Measurements from ENCODE around the gene CTCFL.

CTCFL gene

DNA sequence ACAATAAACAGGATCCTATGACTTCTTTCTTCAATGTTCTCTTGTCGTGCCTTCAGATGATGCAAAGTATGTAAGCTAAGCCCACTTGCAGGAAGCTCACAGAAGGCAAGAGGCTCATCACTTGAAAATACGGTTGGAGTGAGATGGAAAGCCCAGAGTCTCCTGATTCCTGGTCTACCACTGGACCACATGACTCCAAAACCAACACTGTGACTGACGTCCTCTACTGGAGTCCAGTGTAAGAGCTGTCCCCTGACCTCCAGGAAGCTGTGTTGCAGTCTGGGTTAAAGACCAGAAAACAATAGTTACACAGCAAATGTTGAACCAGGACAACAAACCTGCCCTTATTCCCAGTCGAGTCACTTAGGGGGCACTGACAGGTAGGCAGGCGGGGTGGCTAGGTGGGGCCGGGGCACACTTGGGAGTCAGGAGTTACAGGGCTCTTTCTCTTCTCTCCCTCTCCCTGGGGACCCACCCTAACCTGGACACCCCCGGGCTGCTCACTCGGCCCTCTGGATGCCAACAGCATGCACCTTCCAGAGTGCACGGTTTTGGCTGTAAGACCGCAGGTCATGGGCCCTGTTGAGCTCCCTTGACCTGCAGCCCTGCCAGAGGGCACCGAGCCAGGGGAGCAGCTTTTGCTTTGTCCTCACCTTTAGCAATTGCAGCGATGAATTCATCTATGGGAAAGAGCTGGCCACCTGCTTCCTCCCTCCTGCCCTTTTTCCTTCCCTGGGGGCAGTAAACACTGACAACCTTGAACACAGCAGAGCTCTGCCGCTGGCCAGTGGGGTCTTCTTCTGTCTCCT lies 43.4 kb upstream of the CTCFL start:
- TF ChIP-seq, protein P1, sequence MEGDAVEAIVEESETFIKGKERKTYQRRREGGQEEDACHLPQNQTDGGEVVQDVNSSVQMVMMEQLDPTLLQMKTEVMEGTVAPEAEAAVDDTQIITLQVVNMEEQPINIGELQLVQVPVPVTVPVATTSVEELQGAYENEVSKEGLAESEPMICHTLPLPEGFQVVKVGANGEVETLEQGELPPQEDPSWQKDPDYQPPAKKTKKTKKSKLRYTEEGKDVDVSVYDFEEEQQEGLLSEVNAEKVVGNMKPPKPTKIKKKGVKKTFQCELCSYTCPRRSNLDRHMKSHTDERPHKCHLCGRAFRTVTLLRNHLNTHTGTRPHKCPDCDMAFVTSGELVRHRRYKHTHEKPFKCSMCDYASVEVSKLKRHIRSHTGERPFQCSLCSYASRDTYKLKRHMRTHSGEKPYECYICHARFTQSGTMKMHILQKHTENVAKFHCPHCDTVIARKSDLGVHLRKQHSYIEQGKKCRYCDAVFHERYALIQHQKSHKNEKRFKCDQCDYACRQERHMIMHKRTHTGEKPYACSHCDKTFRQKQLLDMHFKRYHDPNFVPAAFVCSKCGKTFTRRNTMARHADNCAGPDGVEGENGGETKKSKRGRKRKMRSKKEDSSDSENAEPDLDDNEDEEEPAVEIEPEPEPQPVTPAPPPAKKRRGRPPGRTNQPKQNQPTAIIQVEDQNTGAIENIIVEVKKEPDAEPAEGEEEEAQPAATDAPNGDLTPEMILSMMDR (IDR thresholded peaks at IDR 0.05) = no peak

DNA sequence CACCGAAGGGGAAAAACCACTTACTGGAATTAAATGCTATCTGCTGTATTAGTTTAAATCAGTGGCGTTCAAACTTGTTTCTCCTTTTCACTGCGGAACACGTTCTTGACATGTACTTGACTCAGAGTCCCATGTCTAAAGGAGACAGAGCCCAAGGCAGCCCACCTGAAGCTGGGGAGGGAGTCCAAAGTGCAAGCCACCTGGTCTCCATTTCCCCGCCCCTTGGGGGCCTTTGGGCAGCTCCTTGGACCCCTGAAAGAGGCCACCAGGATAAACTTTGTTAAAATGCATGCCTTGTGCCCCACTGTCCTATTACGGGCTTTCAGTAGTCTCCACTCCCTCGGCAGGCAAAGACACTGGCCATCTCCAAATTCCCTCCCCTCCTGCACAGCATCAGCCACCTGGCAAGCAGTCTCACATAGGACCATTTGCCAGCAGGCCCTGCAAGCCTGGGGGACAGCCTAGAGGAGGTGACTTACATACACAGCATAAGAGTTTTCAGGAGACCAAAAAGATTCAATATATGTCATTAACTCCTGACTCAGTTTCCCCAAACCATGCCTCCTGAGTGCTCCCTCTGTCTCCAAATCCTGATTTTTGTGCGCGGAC lies 42.6 kb upstream of the CTCFL start:
- TF ChIP-seq, protein P1 (IDR thresholded peaks at IDR 0.05) = no peak

DNA sequence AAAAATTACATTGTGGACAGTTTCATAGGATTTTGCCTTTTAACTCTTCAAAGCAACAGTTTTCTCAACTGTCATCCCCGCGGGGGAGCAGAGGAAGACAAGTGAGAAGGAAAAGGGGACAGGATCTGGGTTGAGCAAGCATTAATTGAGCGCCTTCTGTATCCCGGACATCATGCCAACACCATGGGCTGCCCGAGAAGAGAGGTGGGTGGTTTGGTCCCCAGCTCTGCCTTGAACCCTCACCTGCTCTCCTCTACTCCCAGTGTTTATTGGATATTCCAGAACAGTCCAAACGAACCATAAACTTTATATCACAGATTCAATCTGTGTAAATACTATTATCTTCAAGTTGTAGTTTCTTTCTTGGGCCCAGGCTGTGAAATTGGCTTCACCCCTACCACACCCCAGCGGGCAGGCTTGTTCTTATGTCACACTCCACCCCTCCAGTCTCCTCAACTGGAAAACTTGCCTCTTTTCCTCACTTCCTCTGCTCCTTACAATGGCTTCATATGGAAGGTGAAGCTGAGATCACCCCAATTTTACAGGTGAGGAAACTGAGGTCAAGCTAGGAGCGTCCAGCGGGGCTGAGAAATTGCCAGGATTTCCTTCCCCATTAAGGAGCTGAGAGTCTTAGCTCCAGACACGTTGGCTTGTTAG lies 42.0 kb upstream of the CTCFL start:
- TF ChIP-seq, protein P1 (IDR thresholded peaks at IDR 0.05) = no peak

DNA sequence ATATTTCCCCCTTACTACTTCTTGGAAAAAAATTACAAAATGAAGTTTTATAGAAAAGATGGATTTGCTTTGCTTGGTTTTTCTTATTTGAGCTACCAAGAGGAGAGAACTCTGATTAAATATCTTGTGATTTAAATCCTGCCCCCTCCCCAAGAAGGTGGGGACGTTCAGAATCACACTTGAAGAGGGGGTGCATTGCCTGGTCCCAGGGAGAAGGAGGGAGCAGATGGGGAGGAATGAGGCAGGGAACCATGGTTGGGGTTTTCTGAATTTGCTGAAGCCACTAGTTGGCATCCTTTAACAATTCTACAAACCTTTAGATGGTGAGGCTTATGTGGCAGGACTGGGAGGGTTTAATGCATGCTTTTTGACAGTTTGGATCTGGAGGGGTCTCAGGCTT lies 41.5 kb upstream of the CTCFL start:
- TF ChIP-seq, protein P1 (IDR thresholded peaks at IDR 0.05) = no peak

DNA sequence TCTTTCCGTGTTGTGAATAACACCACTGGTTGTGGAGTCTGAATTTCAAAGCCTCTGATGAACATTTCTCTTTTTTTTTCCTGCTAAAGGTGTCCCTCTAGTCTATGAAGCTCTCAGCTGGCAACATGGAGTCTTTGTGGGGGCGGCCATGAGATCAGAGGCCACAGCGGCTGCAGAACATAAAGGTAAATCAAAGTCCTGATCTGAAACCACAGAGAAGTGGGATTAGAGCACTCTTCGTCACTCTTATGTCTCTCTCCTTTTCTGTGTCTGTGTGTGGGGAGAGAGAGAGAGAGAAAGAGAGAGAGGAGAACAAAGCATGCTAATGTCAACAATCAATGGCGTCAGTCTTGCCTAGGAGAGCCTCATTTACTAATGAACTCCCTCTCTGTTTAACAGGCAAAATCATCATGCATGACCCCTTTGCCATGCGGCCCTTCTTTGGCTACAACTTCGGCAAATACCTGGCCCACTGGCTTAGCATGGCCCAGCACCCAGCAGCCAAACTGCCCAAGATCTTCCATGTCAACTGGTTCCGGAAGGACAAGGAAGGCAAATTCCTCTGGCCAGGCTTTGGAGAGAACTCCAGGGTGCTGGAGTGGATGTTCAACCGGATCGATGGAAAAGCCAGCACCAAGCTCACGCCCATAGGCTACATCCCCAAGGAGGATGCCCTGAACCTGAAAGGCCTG lies 40.2 kb upstream of the CTCFL start:
- TF ChIP-seq, protein P1 (IDR thresholded peaks at IDR 0.05) = no peak

DNA sequence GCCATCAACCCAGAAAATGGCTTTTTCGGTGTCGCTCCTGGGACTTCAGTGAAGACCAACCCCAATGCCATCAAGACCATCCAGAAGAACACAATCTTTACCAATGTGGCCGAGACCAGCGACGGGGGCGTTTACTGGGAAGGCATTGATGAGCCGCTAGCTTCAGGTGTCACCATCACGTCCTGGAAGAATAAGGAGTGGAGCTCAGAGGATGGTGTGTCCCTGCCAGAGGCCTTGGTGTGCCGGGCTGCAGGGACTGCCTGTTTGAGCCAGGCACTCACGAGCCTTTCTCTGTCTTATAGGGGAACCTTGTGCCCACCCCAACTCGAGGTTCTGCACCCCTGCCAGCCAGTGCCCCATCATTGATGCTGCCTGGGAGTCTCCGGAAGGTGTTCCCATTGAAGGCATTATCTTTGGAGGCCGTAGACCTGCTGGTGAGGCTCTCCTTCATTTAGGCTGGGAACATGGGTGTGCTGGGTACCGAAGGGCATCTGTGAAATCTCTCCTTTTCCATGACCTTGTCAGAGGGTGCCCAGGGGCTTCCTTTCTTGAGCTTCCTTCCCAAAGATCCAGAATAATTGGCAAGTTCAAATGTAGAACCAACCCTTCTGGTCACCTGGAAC lies 39.4 kb upstream of the CTCFL start:
- TF ChIP-seq, protein P1 (IDR thresholded peaks at IDR 0.05) = no peak

DNA sequence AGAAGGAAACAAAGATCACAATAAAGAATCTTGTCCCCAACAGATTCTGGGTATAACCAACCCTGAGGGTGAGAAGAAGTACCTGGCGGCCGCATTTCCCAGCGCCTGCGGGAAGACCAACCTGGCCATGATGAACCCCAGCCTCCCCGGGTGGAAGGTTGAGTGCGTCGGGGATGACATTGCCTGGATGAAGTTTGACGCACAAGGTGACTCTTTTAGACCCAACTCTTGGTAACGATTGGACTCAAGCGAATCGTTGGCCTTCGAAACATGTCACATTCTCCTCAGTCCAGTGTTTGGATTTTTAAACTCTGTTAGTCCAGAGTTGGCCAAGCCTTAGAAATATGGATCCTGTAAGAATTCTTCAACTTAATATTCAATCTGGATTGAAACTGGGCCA lies 38.6 kb upstream of the CTCFL start:
- TF ChIP-seq, protein P1 (IDR thresholded peaks at IDR 0.05) = no peak

All from LNCAP (cell line).